KMS-11 (cell line): ENCODE data around the gene CNOT1.
A peak's percentile ranks its signal among the peaks of the same experiment; 100 is the strongest.

Experiments
- H2AFZ ChIP-seq: fragments of 200-600 bp; sonication (generic); 2 replicates; pipeline ENCODE4 v1.6.1; 2016; ENCODE audit warnings: antibody characterized with exemption, mixed run types, low read depth
- H3K27ac ChIP-seq: fragments of 200-600 bp; sonication (generic); 2 replicates; pipeline ENCODE4 v1.6.1; 2016; ENCODE audit warnings: mild to moderate bottlenecking, mixed run types
- H3K27me3 ChIP-seq: fragments of 200-600 bp; sonication (generic); 2 replicates; pipeline ENCODE4 v1.6.1; 2017; ENCODE audit warnings: mild to moderate bottlenecking, low read depth, mixed run types, moderate library complexity; ENCODE audit not compliant: insufficient read depth
- H3K36me3 ChIP-seq: fragments of 200-600 bp; sonication (generic); 2 replicates; pipeline ENCODE4 v1.6.1; 2017; ENCODE audit warnings: mild to moderate bottlenecking, mixed run types; ENCODE audit not compliant: insufficient read depth
- H3K4me1 ChIP-seq: fragments of 200-600 bp; sonication (generic); 2 replicates; pipeline ENCODE4 v1.6.1; 2016; ENCODE audit warnings: mild to moderate bottlenecking, low read depth, mixed run types; ENCODE audit not compliant: poor library complexity, severe bottlenecking
- H3K4me2 ChIP-seq: fragments of 200-600 bp; sonication (generic); 2 replicates; pipeline ENCODE4 v1.7.0; 2016; ENCODE audit warnings: mild to moderate bottlenecking, mixed run types
- H3K4me3 ChIP-seq: fragments of 200-600 bp; sonication (generic); IDR thresholded peaks from 2 replicates; pipeline ENCODE4 v1.6.1; 2017; ENCODE audit warnings: low read depth, low read length, mixed read lengths; ENCODE audit not compliant: insufficient read depth
- H3K79me2 ChIP-seq: fragments of 200-600 bp; sonication (generic); 2 replicates; pipeline ENCODE4 v1.6.1; 2016; ENCODE audit warnings: low read depth, mixed run types; ENCODE audit not compliant: insufficient read depth
- H3K9ac ChIP-seq: fragments of 200-600 bp; sonication (generic); 2 replicates; pipeline ENCODE4 v1.6.1; 2016; ENCODE audit warnings: mild to moderate bottlenecking, mixed run types
- H4K20me1 ChIP-seq: fragments of 200-600 bp; sonication (generic); 2 replicates; pipeline ENCODE4 v1.6.1; 2016; ENCODE audit warnings: mild to moderate bottlenecking, mixed run types; ENCODE audit not compliant: insufficient read depth
- CTCF ChIP-seq: fragments of 200-600 bp; sonication (generic); conservative IDR thresholded peaks from 2 replicates; pipeline ENCODE4 v1.6.1; 2017; ENCODE audit warnings: low read depth, mild to moderate bottlenecking, antibody characterized with exemption, low read length, moderate library complexity, mixed read lengths

CNOT1 gene

GRCh38 chr16:58513874-58514273 is 115.8 kb downstream of the CNOT1 start:
- H3K9ac ChIP-seq = no peak overlapping the region
- no peak overlapping the region for H3K4me3 ChIP-seq
- no peak for TF ChIP-seq CTCF
- no peak overlapping the region for H2AFZ ChIP-seq
- peaks cover 43% of the 10 kb centered on the region for H3K4me1 ChIP-seq
- no peak overlapping the region for H3K27ac ChIP-seq
- H3K4me2 ChIP-seq = no peak overlapping the region
- H4K20me1 ChIP-seq = no peaks in the 10 kb centered on the region
- H3K36me3 ChIP-seq = peaks cover 3% of the 10 kb centered on the region; the same call in 1 of the 2 replicates
- H3K79me2 ChIP-seq = peaks cover 34% of the 10 kb centered on the region
- no peaks in the 10 kb centered on the region for H3K27me3 ChIP-seq

DNA sequence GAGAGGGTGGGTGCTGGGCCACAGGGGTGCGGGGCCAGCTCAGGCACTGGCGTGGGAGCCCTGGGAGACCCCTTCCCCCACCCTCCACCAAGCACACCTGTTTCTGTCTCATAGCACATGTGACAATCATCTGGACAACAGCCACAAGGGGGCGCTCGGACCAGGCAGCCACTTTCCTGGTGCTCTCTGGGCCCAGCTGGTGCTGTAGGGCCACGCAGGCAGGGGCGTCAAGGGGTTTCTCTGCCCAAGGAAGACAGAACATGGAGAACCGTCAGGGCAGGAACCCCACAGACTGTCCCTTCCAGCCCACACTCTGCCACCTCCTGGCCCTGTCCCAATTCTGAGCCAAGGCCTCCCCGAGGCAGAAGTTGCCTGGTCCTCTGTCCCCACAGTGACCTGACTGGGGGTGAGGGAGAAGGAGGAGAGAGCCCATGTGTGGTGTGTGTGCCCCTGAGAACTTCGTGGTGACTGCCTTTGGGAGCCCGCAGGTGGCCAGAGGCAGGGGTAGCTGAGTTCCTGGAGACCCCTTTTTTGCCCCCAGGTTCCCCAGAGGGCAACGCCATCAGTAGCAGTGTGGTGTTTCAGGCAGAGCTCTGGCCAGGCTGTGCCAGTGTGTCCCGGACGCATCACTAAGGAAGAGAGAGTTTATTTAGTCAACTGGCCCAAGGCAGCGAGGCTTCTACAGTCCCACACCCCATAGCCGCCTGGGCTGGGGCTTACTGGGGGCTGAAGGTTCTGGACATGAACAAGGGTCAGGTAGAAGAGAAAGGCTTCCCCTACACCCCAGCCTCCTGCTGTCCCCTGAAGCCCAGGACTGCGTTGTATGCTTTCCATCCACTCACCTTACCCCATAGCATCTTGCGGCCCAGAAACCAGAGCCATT is 117.5 kb downstream of the CNOT1 start:
- Histone ChIP-seq H3K4me2 (no peak overlapping the region), H3K9ac (no peak overlapping the region)

GRCh38 chr16:58510776-58511628 is 118.6 kb downstream of the CNOT1 start:
- Histone ChIP-seq H3K9ac (no peak overlapping the region), H3K4me3 (no peak overlapping the region), H4K20me1 (no peaks in the 10 kb centered on the region), H2AFZ (no peak overlapping the region), H3K4me2 (no peak overlapping the region), H3K36me3 (no peaks in the 10 kb centered on the region), H3K4me1 (peaks cover 18% of the 10 kb centered on the region), H3K27ac (no peak overlapping the region), H3K79me2 (peaks cover 15% of the 10 kb centered on the region), H3K27me3 (no peaks in the 10 kb centered on the region)
- TF ChIP-seq CTCF = no peak

More for the DNA sequence above, 117.5 kb downstream of the CNOT1 start:
- Histone ChIP-seq H3K36me3 (no peaks in the 10 kb centered on the region), H3K27me3 (no peaks in the 10 kb centered on the region), H4K20me1 (no peaks in the 10 kb centered on the region), H3K27ac (no peak overlapping the region), H3K79me2 (peaks cover 22% of the 10 kb centered on the region), H3K4me3 (no peak overlapping the region), H2AFZ (no peak overlapping the region), H3K4me1 (peaks cover 27% of the 10 kb centered on the region)
- peak; percentile 83 for TF ChIP-seq CTCF

DNA sequence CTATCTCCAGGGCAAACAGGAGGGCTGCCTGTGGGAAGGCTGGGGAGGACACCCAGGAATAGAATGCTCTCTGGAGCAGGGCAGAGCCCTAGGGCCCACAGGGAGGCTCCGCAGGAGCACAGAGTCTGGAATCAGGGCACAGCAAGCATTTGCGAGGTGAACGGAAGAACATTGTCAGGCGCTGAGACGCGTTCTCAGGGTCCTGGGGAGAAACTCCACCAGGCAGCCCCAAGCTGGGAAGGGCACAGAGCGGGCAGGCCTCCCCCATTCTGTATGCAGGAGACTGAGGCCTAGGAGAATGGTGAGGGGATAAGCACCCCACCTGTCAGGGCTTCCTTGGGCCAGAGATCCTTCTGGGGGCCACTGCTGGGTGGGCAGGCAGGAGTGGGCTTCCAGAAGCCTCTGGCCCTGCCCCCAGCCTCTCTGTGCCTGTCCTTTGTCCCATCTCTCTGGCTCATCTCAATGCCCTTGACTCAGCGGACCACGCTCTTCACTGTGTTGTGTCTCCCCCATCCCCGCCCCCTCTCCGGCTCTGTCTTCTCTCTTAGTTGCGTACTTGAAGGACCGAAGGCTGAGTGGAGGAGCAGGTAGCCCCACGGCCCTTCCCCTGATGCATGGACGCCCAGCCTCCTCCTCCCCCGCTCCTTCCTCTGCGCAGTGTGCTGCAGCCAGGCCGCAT is 119.4 kb downstream of the CNOT1 start:
- TF ChIP-seq CTCF = no peak
- Histone ChIP-seq H3K9ac (no peak overlapping the region), H4K20me1 (no peaks in the 10 kb centered on the region), H3K4me1 (peaks cover 18% of the 10 kb centered on the region), H3K27ac (no peak overlapping the region), H2AFZ (no peak overlapping the region), H3K4me2 (no peak overlapping the region), H3K79me2 (peaks cover 15% of the 10 kb centered on the region), H3K36me3 (no peaks in the 10 kb centered on the region), H3K4me3 (no peak overlapping the region), H3K27me3 (no peaks in the 10 kb centered on the region)
